Superior temporal gyrus (tissue), 1 donor: ENCODE results near the gene NEBL.

Experiments
- DNase-seq: peaks from one replicate; pipeline ENCODE4 v3.0.0-alpha.2; 2016; ENCODE audit errors: extremely low spot score

The NEBL gene

DNA sequence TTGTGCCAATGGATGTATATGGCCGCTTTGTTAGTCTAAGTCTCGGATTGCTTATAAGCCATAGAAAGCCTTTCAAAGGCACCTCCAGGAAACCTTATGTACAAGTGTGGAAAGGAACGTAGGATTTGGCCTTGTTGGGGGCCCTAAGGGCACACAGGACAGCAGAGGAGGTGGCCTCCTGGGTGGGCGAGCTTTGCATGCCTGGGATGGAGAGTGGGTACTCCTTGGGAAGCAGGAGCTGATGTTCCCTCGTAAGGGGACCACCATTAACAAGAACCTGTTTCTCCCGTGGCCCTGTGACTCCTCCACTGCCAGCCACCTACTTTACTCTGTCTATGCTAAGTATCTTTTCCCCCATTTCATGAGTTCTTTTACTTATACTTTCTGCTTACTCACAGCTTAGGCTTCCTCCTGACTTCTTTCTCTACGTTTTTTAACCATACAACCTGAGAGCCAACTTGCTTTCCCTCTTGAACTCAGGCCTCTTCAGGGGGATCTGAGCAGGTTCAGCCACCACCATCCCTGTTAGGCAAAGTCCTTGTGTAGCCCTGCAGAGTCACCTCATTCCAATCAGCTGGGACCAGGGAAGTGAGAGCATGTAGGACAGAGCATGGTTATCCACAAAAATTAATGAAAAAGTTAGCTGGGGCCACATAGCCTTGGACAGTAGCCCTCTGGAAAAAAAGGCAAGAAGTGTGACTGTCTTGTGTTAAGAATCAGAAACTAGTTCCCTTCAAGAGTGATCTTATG, 118.9 kb downstream of the NEBL start:
- DNase-seq, result no peak

GRCh38 chr10:20776384-20777118, 120.6 kb downstream of the NEBL start:
- no peak for DNase-seq

- DNase-seq, result no peak
Measured at GRCh38 chr10:20771051-20771450, 126.1 kb downstream of the NEBL start.

GRCh38 chr10:20769481-20769880, 127.6 kb downstream of the NEBL start:
- no peak for DNase-seq

- peak; percentile 78 for DNase-seq
Measured at GRCh38 chr10:20768843-20769242, 128.3 kb downstream of the NEBL start.

DNA sequence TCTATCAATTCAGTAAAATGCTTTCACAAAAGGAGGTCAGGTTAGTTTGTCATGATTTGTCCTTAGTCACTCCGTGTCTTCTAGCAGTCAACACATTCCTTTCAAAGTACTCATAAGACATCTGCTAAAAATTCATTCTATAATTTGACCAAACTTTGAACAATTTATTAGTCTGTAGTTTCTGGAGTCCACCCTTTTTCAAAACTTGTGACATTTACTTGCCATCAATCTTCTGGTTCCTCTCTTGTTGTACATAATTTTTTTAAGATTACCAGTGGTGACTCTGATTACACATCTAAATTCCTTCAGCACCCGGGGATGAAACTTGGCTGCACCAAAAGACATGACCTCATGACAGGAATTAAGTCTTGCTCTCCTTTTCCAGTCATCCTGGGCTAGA, 130.1 kb downstream of the NEBL start:
- DNase-seq, result no peak

GRCh38 chr10:20765066-20765465, 132.0 kb downstream of the NEBL start:
- no peak for DNase-seq

DNA sequence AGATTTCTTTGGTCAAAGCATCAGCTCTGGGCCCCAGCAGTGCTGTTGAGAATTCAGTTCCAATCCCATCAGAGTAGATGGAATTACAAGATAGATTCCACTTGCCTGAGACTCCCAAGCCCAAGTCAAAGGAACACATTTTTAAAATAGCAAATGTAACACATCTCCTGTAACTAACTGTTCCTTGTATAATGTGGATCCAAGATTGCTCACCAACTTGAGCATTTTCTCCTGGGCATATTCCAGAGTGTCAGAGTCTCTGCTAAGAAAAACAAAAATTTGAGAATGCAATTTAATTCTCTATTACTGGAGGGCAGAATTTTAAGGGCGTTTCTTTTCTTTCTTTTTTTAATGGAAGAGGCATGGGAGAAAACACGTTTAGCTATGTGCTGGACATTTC, 136.7 kb downstream of the NEBL start:
- peak; percentile 60 for DNase-seq

GRCh38 chr10:20748551-20748950, 148.6 kb downstream of the NEBL start:
- DNase-seq, result peak; percentile 13

- peak; percentile 41 for DNase-seq
Measured at GRCh38 chr10:20747782-20748181, 149.3 kb downstream of the NEBL start.

GRCh38 chr10:20746856-20747255, 150.3 kb downstream of the NEBL start:
- DNase-seq, result no peak

DNA sequence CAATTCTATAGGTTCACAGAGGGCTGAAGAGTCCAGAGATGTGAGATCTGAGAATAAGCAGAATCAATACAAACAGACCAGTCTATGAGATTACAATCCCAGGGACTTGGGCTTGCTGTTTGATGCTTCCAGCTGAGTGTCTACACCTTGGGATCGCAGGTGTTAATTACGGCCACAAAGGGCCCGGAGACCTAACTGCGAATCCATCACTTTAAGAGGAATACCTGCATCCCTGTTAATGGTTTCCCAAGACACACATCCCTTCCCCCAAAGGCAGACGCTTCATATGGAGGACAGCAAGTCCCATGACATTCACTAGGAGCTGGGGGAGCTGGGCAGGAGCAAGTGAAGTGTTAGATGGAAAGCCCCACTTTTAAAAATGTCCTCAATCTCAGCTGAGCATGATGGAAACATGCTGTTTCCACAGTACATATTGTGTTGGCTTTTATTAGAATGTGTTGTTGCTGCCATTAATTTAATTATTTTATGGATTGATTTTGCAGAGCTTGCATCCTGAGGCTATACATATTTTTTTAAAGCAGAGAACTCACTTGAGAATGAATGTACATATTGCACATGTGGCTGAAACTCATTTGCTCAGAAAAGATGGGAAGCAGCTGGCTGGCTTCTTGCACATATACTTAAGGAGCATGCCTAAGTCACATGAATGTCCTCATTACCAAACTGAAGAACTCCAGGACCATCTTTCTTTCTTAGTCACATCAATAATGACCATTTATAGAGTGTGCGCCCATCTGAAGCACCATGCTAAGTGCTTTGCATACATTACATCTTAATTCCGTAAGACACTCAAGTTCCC, 151.3 kb downstream of the NEBL start:
- no peak for DNase-seq

DNA sequence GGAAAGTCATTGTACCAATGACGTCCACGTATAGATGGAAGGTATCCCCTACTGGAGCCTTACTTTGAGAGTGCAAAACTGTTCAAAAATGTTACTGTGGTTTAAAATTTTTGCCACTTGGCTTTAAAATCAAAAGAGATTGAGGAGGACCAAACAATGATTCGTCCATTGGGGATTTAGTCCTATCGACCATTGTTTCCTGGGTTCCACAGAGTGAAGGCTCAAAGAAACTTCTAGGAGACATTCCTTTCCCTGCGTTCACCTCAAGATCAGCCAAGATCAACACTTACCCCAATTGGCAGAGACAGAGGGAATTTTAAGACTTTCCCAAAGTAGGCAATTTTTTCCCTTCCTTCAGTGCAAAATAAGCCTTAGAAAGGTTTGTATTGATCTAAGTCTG, 152.3 kb downstream of the NEBL start:
- no peak for DNase-seq

GRCh38 chr10:20743942-20744341, 153.2 kb downstream of the NEBL start:
- no peak for DNase-seq

GRCh38 chr10:20742737-20743541, 154.2 kb downstream of the NEBL start:
- DNase-seq, result no peak

DNA sequence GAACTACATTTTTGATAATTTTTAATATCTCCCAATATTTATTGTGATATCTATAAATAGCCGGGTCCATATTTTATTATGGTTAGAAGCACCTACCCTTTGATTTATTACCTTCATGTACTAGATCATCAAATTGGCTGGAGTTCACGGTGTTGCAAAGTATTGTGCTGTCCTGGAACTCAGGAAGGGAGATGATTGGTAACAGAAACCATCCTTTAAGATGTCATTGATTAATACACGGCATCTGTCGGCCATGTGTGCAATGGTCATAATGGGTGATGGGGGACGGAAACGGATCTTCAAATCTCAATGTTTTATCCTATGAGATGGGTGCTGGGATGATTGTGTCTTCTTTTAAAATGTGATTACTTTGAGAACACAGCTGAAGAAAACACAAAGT, 157.0 kb downstream of the NEBL start:
- no peak for DNase-seq

- DNase-seq, result no peak
Measured at GRCh38 chr10:20737107-20737506, 160.0 kb downstream of the NEBL start.
